GF-D8 (cell line): ENCODE measurements around the gene C6orf89.

Experiments
- DNase-seq: peaks from one replicate; lab custom pipeline; 2025; lab: John Stamatoyannopoulos, UW

The C6orf89 gene, protein sequence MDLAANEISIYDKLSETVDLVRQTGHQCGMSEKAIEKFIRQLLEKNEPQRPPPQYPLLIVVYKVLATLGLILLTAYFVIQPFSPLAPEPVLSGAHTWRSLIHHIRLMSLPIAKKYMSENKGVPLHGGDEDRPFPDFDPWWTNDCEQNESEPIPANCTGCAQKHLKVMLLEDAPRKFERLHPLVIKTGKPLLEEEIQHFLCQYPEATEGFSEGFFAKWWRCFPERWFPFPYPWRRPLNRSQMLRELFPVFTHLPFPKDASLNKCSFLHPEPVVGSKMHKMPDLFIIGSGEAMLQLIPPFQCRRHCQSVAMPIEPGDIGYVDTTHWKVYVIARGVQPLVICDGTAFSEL

DNA sequence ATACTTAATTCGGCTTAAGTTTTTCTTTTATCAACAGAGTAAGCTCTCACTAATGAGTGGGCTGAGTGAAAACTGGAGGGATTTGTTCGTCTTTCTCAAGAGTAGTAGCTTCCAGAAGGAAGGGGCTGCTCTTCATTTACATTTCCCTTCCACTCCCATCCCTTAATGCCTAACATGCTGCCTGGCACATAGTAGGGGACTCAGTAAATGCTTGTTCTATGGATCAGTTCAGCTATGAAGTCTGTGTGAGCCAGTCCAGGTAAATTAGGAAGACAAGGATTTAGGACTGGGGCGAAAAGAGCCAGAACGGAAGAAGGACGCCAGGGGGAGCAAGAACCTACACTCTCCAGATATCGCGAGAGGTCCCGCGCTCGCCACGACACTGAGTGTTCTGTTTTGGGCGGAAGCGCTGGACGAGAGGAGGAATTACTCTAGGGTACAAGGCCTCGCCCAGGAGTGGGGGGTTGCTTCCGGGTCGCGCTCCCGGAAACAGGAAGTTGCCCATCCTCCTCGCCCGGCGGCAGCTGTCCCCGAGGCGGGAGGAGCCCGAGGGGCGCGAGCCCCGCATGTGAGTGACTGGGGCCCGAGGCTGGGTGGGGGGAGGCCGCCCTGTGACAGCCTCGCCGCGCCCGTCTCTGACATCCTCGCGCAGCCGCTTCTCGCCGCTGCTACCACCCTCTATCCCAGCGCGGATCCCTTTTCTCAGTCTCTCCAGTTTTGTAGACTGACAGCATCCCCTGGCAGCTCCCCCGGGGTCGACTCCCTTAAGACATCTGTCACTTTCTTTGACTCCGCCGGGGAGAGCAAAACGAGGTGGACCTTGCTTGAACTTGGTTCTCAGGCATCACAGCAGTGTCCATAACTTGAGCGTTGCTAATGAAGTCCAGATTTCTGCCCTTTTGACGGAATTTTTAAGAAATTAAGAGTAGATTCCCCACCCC is at the start of gene C6orf89:
Gene C6orf89, plus strand, starts transcription at position 492 of the 941 bp plus-strand sequence. CDS start 13,493 bp downstream, outside the sequence.
- peak; percentile 92 for DNase-seq

DNA sequence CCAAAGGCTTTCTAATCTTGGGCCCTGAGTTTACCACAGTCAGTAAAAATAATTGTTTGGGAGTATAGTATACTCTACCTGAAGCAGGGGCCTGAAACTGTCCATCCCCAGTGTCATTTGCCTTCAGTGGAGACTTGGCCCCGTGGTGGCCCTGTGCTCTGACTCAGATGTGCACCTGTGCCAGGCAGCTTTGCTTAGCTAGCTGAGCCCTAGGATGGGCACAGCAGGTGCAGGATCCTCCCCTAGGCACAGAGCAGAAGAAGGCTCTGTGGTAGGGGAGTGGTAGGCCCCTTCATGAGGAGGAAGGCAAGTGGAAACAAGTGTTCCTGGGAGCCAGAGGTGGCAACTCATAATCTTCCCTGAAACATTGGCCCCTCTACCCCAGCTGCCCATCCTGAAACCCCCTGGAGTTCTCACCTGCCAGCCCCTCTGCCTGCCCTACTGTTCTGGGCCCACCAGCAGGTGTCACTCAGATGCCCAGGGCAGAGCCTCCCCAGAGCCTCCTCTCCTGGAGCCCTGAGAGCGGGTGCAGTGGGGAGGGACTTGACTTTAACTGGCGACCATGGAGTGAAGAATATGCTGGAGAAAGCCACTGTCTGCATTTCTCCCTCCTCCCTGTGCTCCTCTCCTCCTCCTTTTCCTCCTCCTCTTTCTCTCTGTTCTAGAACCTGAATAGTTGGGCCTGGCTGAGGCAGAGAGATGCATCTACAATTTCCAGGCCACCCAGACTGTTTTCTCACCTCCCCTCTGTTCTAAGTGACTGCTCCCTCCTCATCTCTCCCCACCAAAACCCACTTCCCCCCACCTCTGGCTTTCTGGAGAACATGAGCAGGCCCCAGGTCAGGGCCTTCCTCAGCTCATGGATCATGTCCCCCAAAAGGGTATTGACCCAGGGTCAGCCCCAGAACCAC is 49.4 kb upstream of the C6orf89 start:
- no peak for DNase-seq

DNA sequence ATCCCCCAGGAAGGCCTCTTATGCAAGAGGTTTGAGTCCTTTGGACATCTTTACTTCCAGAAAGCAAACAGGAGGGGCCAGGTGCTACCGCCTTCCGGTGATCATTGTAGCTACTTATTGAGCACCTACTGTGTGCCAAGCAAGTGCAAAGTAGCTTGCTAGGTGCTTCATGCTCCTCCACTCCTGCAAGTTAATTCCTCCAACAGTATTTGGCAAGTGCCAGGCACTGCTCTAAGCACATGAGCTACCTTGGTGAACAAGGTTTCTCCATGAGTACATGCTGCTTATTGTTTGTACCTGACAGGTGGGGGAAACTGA is 48.8 kb upstream of the C6orf89 start:
- no peak for DNase-seq

DNA sequence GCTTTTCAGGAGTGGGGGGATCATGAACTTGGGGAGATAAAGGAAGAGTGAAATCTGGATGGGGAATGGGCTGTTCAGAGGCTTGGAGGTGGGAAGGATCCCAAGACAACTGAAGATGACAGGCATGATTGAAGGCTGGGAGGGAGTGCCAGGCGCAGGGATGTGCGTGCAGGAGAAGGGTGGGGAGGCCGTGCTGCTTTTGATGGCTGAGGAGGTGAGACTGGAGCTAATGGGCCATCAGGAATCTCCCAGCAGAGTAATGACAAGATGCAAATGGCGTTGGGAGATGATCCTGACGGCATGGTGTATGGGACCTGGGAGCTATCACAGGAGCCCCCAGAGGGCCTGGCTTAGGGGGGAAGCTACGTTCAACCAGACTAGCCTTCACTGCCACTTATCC is 48.1 kb upstream of the C6orf89 start:
- no peak for DNase-seq

DNA sequence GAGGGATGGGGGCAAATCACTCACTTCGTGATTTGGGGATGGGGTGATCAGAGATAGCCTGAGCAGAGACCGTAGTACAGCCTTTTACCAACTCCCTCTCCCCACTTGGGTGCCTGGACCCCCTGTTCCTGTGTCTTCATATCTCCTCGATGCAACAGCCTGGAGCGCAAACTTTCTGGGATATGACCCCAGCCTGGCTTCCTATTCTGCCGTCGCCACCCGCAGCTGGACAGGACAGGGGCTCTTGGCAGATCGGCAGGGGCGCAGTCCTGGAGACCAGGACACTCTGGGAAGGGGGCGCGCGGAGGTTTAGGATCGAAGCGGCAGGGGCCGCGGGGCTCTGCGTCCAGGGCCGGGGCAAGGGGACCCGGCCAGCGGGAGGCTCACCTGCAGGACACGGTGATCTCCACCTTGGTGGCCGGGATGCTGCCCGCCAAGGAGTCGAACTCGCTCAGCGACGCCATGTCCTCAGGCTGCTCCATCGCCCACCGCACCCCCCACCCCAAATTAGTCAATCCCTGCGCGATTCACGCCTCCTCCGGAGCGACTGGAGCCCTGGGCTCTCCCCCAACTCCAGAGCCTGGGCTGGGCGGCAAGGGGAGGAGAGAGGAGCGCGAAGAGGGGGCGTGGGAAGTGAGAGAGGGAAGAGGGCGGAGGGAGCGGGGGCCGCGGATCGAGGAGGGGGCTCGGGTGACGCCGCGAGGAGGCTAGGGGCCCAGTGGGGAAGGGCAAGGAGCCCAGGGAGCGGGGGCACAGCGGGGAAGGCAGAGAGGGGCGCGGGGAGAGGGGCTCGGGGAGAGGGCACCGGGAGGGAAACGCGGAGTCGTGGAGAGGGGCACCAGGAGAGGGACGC is 46.6 kb upstream of the C6orf89 start, which contains the start of gene CPNE5:
Gene CPNE5, minus strand, starts transcription at position 549 of the 853 bp plus-strand sequence. Its CDS starts 67 bp downstream, at position 482.
- no peak for DNase-seq

DNA sequence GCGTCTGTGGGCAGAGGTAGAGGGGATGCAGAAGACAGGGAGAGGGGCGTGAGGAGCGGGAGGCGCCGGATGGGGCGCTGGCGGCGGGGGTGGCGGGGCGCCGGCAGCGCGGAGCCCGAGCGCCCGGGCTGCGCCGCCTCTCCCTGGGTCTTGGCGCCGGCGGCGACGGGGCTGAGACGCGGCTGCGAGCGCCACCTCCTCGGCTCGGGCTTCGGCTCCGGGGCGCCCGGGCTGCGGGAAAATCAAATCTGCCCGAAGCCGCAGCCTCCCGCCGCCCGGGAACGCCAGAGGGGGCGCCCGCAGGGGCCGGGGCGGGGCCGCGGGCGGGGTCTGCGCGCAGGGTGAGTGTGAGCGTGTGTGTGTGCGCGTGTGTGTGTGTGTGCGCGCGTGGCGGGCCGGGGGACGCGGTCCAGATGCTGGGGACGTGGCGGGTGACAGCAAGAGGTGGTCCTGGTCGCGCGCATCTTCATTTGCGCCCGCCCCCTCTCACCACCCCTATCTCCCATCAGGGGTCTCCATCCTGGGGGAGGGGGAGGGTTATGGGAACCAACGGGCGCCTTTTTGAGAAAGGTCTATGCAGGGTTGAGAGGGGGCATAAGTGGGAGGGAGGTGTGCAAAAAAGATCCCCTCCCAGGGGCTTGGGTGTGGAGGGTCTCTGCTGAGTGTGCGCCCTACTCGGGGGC is 45.9 kb upstream of the C6orf89 start:
- DNase-seq = no peak

DNA sequence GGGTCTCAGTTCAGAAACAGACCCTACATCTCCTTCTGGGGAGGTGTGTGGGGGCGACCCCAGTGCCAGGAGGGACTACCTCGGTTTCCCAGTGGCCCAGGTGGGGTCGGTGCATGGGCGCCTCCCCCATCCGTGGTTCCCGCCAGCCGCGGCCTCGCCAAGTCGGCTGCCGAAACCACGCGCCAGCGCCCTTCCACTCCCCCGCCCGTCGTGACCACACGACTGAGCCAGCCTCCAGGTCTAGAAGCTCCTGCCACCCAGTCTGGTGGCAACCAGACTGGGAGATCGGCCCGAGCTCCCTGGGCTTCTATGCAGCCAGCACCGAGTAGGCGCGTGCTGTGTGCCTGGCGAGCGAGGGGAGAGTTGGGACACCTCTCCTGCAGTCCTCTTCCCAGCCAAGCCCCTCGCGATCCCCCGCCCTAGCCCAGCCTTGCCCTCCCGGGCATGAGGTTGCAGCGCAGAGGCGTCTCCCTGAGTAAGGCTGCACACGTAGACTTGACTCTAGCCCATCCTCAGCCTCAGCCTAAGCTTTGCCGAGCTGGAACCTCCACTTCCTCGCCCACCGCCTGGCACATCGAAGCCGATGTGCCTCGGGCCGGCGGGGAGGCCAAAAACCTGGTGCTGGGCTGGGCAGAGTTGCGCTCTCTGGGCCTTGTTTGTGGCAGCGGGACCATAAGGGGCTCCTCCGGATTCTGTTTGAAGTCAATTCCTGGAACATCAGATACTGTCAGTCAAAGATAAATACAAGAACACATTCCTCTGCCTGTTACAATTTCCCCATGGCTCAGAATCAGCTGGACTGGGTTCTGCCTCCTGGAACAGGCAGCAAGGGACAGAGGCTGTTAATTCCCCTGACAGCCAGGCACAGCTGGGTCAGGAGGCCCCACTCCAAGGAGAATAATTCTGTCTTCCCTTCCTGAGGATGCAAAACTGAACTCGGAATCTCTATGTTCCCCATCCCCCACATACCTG is 45.0 kb upstream of the C6orf89 start:
- DNase-seq = no peak

DNA sequence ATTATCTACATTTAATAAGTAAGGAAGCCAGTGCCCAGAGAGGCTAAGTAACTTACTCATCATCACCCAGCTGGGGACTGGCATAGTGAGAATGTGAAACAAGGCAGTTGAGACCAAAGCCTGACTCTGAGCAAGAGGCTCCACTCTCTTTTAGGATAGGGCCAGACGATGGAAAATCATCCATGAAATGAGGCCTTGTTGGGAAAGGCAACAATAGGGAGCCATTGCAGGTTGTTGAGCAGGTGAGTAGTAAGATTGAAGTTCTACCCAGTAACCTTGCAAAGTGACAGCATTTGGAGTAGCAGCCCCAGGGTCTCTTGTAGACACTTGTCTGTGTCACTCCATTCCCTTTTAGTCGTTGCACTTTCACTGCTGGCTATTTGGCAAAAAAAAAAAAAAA is 44.0 kb upstream of the C6orf89 start:
- no peak for DNase-seq

DNA sequence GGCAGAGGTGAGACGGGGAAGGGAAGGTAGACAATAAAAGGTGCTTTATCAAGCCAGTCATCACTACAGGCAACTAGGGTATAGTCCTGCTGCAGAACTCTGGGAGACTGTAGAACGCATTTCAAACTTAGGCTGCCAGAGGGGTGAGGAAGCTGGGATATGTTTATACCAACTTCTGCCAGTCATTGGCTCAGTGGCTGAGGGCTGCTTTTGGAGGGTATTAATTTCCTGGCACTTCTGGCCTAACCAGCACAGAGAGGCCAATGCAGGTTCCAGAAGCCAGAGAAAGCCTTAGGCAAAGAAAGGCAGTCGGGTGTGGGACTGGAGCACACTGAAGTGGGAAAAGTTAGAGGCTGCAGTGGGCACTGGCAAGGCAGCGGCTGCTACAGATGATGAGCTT is 42.6 kb upstream of the C6orf89 start:
- DNase-seq = no peak

DNA sequence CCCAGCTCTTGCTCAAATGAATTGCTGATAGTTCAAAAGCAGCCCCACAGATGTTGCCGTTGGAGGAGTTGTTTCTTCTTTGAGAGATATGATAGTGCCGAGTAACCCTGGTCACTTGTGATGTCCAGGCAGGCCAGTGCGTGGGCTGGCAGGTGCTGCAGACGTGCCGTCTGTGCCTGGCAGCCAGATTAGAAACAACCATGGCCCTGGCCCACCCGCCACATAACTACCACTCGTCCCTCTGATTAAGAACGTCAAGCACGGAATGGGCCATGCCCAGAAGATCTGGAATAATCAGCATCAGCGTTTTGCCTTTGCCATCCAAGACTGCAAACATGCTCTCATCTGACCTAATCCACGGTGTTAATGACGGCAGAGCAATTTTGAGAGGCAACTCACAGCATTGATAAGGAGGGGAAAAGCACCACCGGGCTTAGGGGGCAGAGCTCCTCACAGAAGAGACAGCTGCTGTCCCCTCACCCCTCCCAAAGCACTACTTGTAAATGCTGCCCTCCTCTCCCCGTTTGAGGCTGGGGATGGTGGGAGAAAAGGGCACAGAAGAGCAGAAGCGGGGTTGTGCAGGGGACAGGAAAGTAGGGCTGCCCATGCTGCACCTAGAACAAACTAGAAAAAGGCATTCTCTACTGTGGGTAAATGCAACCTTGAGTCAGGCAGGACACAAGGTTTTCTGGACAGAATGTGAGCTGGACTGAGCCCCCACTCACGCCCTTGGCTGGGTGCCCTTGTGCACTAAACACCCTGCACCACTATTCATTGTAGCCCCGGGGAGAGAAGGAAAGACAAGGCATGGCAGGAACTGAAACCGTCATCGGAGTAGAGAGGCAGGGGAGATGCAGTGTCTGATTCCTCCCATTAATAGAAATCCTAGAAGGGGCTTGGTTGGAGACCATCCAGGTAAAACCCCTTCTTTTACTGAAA is 41.3 kb upstream of the C6orf89 start:
- DNase-seq = no peak

DNA sequence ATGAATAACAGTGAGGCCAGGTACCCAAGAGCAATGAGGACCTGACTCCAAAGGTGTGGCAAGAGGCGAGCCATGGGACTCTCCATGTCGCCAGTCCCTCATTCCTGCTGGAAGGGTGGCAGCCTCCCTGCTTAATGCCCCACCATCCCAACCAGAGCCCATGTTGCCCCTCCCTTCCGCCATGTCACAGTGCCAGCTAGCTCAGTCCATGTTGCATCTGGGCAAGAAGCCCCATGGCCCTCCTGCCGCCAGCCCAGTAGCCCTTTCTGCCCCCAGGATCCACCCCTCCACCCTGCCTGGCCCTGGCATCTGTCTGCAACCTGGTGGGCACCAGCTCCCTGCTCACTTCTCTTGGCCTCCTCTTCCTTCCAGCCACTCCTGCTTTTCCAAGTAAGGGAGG is 40.5 kb upstream of the C6orf89 start:
- no peak for DNase-seq

DNA sequence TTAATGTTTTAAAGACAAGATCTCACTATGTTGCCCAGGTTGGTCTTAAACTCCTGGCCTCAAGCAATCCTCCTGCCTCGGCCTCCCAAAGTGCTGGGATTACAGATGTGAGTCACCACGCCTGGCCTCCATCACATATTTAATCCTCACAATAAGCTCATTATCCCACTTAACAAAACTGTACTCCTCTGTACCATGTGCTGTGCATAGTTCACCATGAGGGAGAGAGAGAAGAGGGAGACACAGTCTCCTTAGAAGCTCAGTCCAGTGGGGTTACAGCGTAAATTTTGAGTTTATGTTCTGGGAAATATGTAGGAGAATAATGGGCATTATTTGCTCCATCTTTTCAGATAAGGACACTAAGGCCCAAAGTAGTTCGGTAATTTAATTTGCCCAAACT is 38.6 kb upstream of the C6orf89 start:
- no peak for DNase-seq

DNA sequence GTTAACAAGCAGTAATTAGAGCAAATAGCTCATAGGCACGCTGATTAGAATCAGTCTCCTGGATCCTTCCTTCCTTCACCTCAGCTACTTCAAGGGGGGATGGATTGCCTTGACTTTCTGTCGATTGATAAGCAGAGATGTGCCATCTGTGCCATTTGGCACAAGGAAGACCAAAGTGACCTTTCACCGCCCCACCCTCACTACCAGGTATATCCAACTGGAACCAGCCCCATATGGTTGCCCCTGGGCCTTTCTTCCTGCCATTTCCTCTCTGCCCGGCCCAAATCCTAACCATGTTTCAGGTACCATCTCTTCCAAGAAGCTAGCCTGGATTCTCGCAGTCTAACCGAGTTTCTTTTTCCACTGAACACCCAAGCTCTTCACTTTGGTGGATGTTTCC is 37.8 kb upstream of the C6orf89 start:
- DNase-seq = no peak

DNA sequence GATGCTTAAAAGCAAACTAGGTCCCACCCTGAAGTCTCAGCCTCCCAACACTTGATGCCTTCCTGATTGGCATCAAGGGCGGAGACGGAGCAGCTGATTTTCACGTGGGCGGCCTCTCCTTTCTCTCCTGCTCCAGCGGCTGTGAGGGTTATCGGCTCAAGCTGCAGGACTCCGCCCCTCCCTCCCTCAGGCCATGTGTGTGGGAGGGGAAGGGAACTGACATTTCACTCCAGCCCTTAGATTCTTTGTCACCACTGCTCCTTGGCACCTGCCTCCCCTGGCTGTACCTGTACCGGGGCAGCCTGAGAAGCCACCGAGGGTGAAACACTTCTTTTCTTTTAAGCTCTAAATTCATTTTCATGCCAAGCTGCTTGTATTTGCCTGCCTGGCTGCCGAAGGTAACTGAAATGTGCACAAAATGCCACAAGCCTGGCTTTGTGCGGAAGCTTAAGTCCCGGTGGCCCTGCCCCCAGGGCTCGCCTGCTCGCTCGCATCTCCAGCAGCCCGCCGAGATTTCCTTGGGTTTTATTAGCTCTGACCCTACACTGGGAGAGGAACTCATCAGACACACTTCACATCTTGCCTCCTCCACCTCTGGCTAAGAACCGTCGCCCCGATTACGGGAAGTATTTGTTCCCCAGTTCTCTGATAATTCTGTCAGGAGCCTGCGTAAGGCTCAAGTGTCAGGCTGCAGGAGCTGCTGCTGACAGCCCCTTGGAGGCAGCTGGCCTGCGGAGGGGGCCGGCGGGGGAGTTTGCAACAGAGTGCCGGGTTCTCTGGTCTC is 36.9 kb upstream of the C6orf89 start:
- no peak for DNase-seq

DNA sequence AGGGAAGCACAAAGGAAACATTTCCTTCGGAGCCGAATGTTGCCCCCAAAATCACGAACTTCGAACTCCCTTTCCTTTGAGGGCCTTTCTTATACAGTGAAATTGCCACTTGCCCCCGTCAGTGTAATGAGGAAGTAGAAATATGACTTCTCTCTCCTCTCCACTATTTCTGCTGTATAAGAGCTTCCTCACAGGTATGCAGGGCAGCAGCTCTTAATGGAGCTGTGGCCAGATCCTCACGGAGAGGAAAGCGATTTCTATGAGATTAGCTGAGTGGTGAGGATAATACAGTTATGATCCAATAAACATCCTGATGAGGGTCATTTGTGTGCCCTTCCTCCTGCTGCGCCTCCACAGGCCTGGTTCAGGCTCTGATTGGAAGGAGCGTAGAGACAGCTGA is 35.7 kb upstream of the C6orf89 start:
- DNase-seq = no peak

DNA sequence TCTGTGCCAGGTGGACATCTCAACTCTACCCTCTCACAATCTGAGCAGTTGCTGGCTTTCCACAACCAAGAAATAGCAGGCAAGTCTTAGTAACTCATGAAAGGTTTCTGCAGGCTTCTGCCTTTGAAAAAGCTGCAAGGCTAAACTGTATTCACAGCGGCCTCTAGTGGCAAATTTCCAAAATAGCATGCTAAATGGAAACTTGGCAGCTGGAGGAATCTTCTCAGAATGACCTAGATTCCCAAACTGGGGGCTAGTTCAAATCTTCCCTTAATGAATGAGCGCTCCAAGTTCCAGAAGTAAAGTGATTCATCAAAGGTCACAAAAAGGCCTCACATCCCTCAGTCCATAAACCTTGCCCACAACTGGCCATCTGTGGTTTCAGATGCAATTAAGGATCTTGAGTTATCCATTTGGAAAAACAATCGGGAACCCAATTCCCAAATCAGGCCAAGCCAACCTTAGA is 34.6 kb upstream of the C6orf89 start:
- DNase-seq = peak; percentile 42

DNA sequence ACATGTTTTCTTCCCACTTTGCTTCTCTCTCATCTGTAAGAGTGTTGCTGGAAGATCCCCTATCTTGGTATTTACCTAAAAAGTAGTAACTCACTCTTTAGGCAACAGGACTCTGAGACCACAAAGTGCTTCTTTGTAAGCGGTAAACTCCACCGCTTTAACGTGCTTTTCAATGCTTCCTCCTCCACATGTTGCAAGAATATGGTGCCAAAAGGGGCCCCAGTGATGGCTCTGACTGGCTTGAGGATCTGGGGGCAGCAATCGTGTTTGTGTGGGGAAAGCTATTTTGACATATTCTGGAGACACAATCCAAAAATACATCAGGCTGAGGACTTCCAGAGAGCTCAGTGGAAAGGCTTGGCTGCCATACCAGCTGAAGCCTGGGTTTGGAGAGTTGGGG is 34.1 kb upstream of the C6orf89 start:
- peak; percentile 56 for DNase-seq
